Activated CD8-positive, alpha-beta memory T cell treated with anti-CD3 and anti-CD28 coated beads, Interleukin-2, amount 50 U/mL, for 4 hours (primary cell): ENCODE measurements around the gene FAHD1.

Experiments used
- DNase-seq: peaks from one replicate; pipeline ENCODE4 v3.0.0-alpha.2; 2020

FAHD1 gene

GRCh38 chr16:1818204-1818872 is 8.7 kb upstream of the FAHD1 start:
- no peak for DNase-seq

GRCh38 chr16:1818873-1819525 is 8.0 kb upstream of the FAHD1 start:
- DNase-seq = no peak

- DNase-seq = no peak
Measured at GRCh38 chr16:1819611-1820010, 7.4 kb upstream of the FAHD1 start.

- DNase-seq = no peak
Measured at GRCh38 chr16:1820096-1820945, 6.7 kb upstream of the FAHD1 start.

GRCh38 chr16:1820946-1821290 is 6.1 kb upstream of the FAHD1 start:
- no peak for DNase-seq

GRCh38 chr16:1821861-1822611 is 5.0 kb upstream of the FAHD1 start:
- no peak for DNase-seq

- no peak for DNase-seq
Measured at GRCh38 chr16:1822801-1823200, 4.2 kb upstream of the FAHD1 start.

- DNase-seq = no peak
Measured at GRCh38 chr16:1823821-1824220, 3.2 kb upstream of the FAHD1 start.

- DNase-seq = no peak
Measured at GRCh38 chr16:1825381-1825863, 1.6 kb upstream of the FAHD1 start.

- DNase-seq = peak; percentile 68
Measured at GRCh38 chr16:1825864-1826690, 929 bp upstream of the FAHD1 start.

- no peak for DNase-seq
Measured at GRCh38 chr16:1828645-1829410, 1.8 kb downstream of the FAHD1 start.

GRCh38 chr16:1830213-1830612 is 3.2 kb downstream of the FAHD1 start:
- DNase-seq = no peak

GRCh38 chr16:1831186-1832075 is 4.4 kb downstream of the FAHD1 start:
- DNase-seq = no peak

GRCh38 chr16:1832838-1833454 is 5.9 kb downstream of the FAHD1 start:
- DNase-seq = no peak

GRCh38 chr16:1834096-1834495 is 7.1 kb downstream of the FAHD1 start:
- no peak for DNase-seq

GRCh38 chr16:1839554-1839953 is 12.5 kb downstream of the FAHD1 start:
- DNase-seq = no peak

- DNase-seq = no peak
Measured at GRCh38 chr16:1845985-1846384, 19.0 kb downstream of the FAHD1 start.

GRCh38 chr16:1846416-1846815 is 19.4 kb downstream of the FAHD1 start:
- DNase-seq = no peak

GRCh38 chr16:1850981-1851380 is 24.0 kb downstream of the FAHD1 start:
- no peak for DNase-seq

GRCh38 chr16:1851793-1852192 is 24.8 kb downstream of the FAHD1 start:
- DNase-seq = no peak
